T-helper 1 cell treated with Interleukin-12 subunit alpha and Interleukin-12 subunit beta and Interleukin-4 antibody, amounts not matched to agents 30 μg/mL and 1 μg/mL, for 36 hours (primary cell): ENCODE results near the gene CCRL2.
"Not testable (repeated sequence)": the region's sequence is repeated elsewhere in the genome, so short reads cannot be mapped to it uniquely, and the experiment has no call there.

Experiments
- H3K27ac Mint-ChIP-seq: one replicate; pipeline ENCODE4 v1.8.0; 2021; ENCODE audit warnings: mild to moderate bottlenecking, mixed read lengths
- H3K27me3 Mint-ChIP-seq: one replicate; pipeline ENCODE4 v1.8.0; 2021; ENCODE audit warnings: low read depth, mixed read lengths
- H3K36me3 Mint-ChIP-seq: one replicate; pipeline ENCODE4 v1.8.0; 2021; ENCODE audit warnings: low read depth, mixed read lengths
- H3K4me1 Mint-ChIP-seq: one replicate; pipeline ENCODE4 v1.8.0; 2021; ENCODE audit warnings: low read depth, mixed read lengths
- H3K4me3 Mint-ChIP-seq: one replicate; pipeline ENCODE4 v1.8.0; 2021; ENCODE audit warnings: mild to moderate bottlenecking, moderate library complexity, mixed read lengths
- H3K9me3 Mint-ChIP-seq: one replicate; pipeline ENCODE4 v1.8.0; 2021; ENCODE audit warnings: mixed read lengths

The CCRL2 gene

GRCh38 chr3:46420931-46421330, 13.9 kb downstream of the CCRL2 start:
- H3K9me3 Mint-ChIP-seq: no peaks in the 10 kb centered on the region
- no peaks in the 10 kb centered on the region for H3K36me3 Mint-ChIP-seq
- H3K27ac Mint-ChIP-seq: no peak overlapping the region
- no peaks in the 10 kb centered on the region for H3K4me1 Mint-ChIP-seq
- no peak overlapping the region for H3K4me3 Mint-ChIP-seq
- no peaks in the 10 kb centered on the region for H3K27me3 Mint-ChIP-seq

- Mint-ChIP-seq H3K9me3 (no peaks in the 10 kb centered on the region), H3K27me3 (peaks cover under 1% of the 10 kb centered on the region), H3K4me3 (no peak overlapping the region), H3K4me1 (peaks cover 9% of the 10 kb centered on the region), H3K27ac (no peak overlapping the region), H3K36me3 (no peaks in the 10 kb centered on the region)
Measured at GRCh38 chr3:46422617-46423016, 15.6 kb downstream of the CCRL2 start.

GRCh38 chr3:46423588-46423987, 16.5 kb downstream of the CCRL2 start:
- Mint-ChIP-seq H3K9me3 (no peaks in the 10 kb centered on the region), H3K27ac (no peak overlapping the region), H3K4me1 (peaks cover 9% of the 10 kb centered on the region), H3K4me3 (no peak overlapping the region), H3K36me3 (no peaks in the 10 kb centered on the region), H3K27me3 (peaks cover 8% of the 10 kb centered on the region)

GRCh38 chr3:46426476-46426875, 19.4 kb downstream of the CCRL2 start:
- peaks cover 12% of the 10 kb centered on the region for H3K27me3 Mint-ChIP-seq
- H3K36me3 Mint-ChIP-seq, H3K4me3 Mint-ChIP-seq, H3K27ac Mint-ChIP-seq, H3K4me1 Mint-ChIP-seq, H3K9me3 Mint-ChIP-seq: not testable (repeated sequence)

GRCh38 chr3:46427404-46427803, 20.3 kb downstream of the CCRL2 start:
- H3K36me3 Mint-ChIP-seq, H3K4me1 Mint-ChIP-seq, H3K4me3 Mint-ChIP-seq, H3K27ac Mint-ChIP-seq, H3K9me3 Mint-ChIP-seq: not testable (repeated sequence)
- peaks cover 15% of the 10 kb centered on the region for H3K27me3 Mint-ChIP-seq

GRCh38 chr3:46427916-46428833, 21.1 kb downstream of the CCRL2 start:
- Mint-ChIP-seq H3K4me1 (peaks cover 11% of the 10 kb centered on the region), H3K4me3 (no peak overlapping the region), H3K27ac (no peak overlapping the region), H3K9me3 (no peaks in the 10 kb centered on the region), H3K36me3 (no peaks in the 10 kb centered on the region), H3K27me3 (peaks cover 17% of the 10 kb centered on the region)

- no peak overlapping the region for H3K4me3 Mint-ChIP-seq
- no peaks in the 10 kb centered on the region for H3K36me3 Mint-ChIP-seq
- H3K27me3 Mint-ChIP-seq: peaks cover 17% of the 10 kb centered on the region
- H3K9me3 Mint-ChIP-seq: no peaks in the 10 kb centered on the region
- peaks cover 15% of the 10 kb centered on the region for H3K4me1 Mint-ChIP-seq
- no peak overlapping the region for H3K27ac Mint-ChIP-seq
Measured at GRCh38 chr3:46429250-46429649, 22.2 kb downstream of the CCRL2 start.

- H3K36me3 Mint-ChIP-seq: no peaks in the 10 kb centered on the region
- no peak overlapping the region for H3K27ac Mint-ChIP-seq
- peaks cover 15% of the 10 kb centered on the region for H3K4me1 Mint-ChIP-seq
- no peak overlapping the region for H3K4me3 Mint-ChIP-seq
- H3K9me3 Mint-ChIP-seq: no peaks in the 10 kb centered on the region
- peaks cover 17% of the 10 kb centered on the region for H3K27me3 Mint-ChIP-seq
Measured at GRCh38 chr3:46429671-46430070, 22.6 kb downstream of the CCRL2 start.

GRCh38 chr3:46430879-46431278, 23.8 kb downstream of the CCRL2 start:
- H3K36me3 Mint-ChIP-seq, H3K27ac Mint-ChIP-seq, H3K4me3 Mint-ChIP-seq, H3K9me3 Mint-ChIP-seq: not testable (repeated sequence)
- peaks cover 15% of the 10 kb centered on the region for H3K4me1 Mint-ChIP-seq
- peaks cover 24% of the 10 kb centered on the region for H3K27me3 Mint-ChIP-seq

GRCh38 chr3:46431905-46432304, 24.8 kb downstream of the CCRL2 start:
- peaks cover 24% of the 10 kb centered on the region for H3K27me3 Mint-ChIP-seq
- not testable (repeated sequence) for H3K4me1 Mint-ChIP-seq, H3K4me3 Mint-ChIP-seq, H3K27ac Mint-ChIP-seq, H3K36me3 Mint-ChIP-seq, H3K9me3 Mint-ChIP-seq

- not testable (repeated sequence) for H3K27ac Mint-ChIP-seq, H3K4me3 Mint-ChIP-seq, H3K36me3 Mint-ChIP-seq, H3K4me1 Mint-ChIP-seq, H3K9me3 Mint-ChIP-seq
- peaks cover 18% of the 10 kb centered on the region for H3K27me3 Mint-ChIP-seq
Measured at GRCh38 chr3:46433118-46433517, 26.1 kb downstream of the CCRL2 start.

GRCh38 chr3:46433841-46434240, 26.8 kb downstream of the CCRL2 start:
- H3K9me3 Mint-ChIP-seq: no peaks in the 10 kb centered on the region
- H3K36me3 Mint-ChIP-seq: peaks cover 2% of the 10 kb centered on the region
- peaks cover 7% of the 10 kb centered on the region for H3K4me1 Mint-ChIP-seq
- H3K27me3 Mint-ChIP-seq: peaks cover 16% of the 10 kb centered on the region
- no peak overlapping the region for H3K4me3 Mint-ChIP-seq
- H3K27ac Mint-ChIP-seq: no peak overlapping the region

GRCh38 chr3:46435081-46435726, 28.1 kb downstream of the CCRL2 start:
- peaks cover 12% of the 10 kb centered on the region for H3K27me3 Mint-ChIP-seq
- no peak overlapping the region for H3K27ac Mint-ChIP-seq
- H3K4me1 Mint-ChIP-seq: peaks cover 9% of the 10 kb centered on the region
- no peaks in the 10 kb centered on the region for H3K9me3 Mint-ChIP-seq
- no peak overlapping the region for H3K4me3 Mint-ChIP-seq
- H3K36me3 Mint-ChIP-seq: peaks cover 2% of the 10 kb centered on the region

GRCh38 chr3:46438831-46439230, 31.8 kb downstream of the CCRL2 start:
- H3K4me3 Mint-ChIP-seq: no peak overlapping the region
- H3K9me3 Mint-ChIP-seq: no peaks in the 10 kb centered on the region
- peaks cover 22% of the 10 kb centered on the region for H3K4me1 Mint-ChIP-seq
- no peak overlapping the region for H3K27ac Mint-ChIP-seq
- H3K36me3 Mint-ChIP-seq: peaks cover 2% of the 10 kb centered on the region
- H3K27me3 Mint-ChIP-seq: peaks cover 7% of the 10 kb centered on the region
